GM18499 (cell line): ENCODE measurements around the gene THSD8.
"Not testable (repeated sequence)": the region's sequence is repeated elsewhere in the genome, so short reads cannot be mapped to it uniquely, and the experiment has no call there.

Experiments used
- ATAC-seq: cut with Tn5 transposase; IDR thresholded peaks from one replicate; pipeline ENCODE4 v1.9.1; 2021; ENCODE audit warnings: moderate number of reproducible peaks; ENCODE audit not compliant: insufficient read depth, unreplicated experiment

THSD8 gene

GRCh38 chr19:12843999-12844732, 42.3 kb downstream of the THSD8 start:
- no peak for ATAC-seq

GRCh38 chr19:12846613-12847012, 44.7 kb downstream of the THSD8 start:
- not testable (repeated sequence) for ATAC-seq

- no peak for ATAC-seq
Observed at GRCh38 chr19:12847159-12848139, 45.6 kb downstream of the THSD8 start.
